ENCODE data around the gene SHCBP1. TPM values are rescaled to one million over a fixed set of nuclear protein-coding genes. Genes with fewer than 3 reads are reported as not detected.
"Not testable (repeated sequence)": the region's sequence is repeated elsewhere in the genome, so short reads cannot be mapped to it uniquely, and the experiment has no call there.

Gene SHCBP1
- total RNA-seq, 1 experiment from 2014 or later: 25.8 TPM

GRCh38 chr16:46554435-46554834 is 66.7 kb downstream of the SHCBP1 start:
- H3K36me3 ChIP-seq (ENCODE audit: low read depth, low read length); H3K79me2 ChIP-seq (ENCODE audit: low read length); BruUV-seq (replicated peaks); H3K27ac ChIP-seq (ENCODE audit: low read length); H3K9me3 ChIP-seq (ENCODE audit: low read length); POLR2A ChIA-PET (ENCODE audit: unreplicated experiment); H3K27me3 ChIP-seq (ENCODE audit: low read length); CTCF ChIA-PET; H3K4me3 ChIP-seq (ENCODE audit: low read length); H3K9ac ChIP-seq (ENCODE audit: low read length); H4K20me1 ChIP-seq (ENCODE audit: low read length); H3F3A ChIP-seq (ENCODE audit: low read length, unreplicated experiment); H3K9me2 ChIP-seq (replicated peaks; ENCODE audit: low read length); H3K4me1 ChIP-seq (ENCODE audit: insufficient read depth, low read length): not testable (repeated sequence)
- 0 out of 2 replicates have a peak overlapping the region, but pooled peaks have one; percentile 34 for H2AFZ ChIP-seq (ENCODE audit: low read length)
- peak; percentile 64 for TF ChIP-seq CTCF (conservative IDR thresholded peaks at IDR 0.05; ENCODE audit: low read depth, low read length)
- ATAC-seq (peak; percentile 56; the same call in 1 of the 2 replicates), DNase-seq (peak; percentile 68)
- intact Hi-C loops (cut with micrococcal nuclease): loop anchor here (1.0 kb wide), 1 partner anchor 53 kb away; no protein-coding TSS in a partner anchor
- H3K4me2 ChIP-seq (ENCODE audit: low read length): peak overlapping the region; percentile 31; the same call in 1 of the 2 replicates

DNA sequence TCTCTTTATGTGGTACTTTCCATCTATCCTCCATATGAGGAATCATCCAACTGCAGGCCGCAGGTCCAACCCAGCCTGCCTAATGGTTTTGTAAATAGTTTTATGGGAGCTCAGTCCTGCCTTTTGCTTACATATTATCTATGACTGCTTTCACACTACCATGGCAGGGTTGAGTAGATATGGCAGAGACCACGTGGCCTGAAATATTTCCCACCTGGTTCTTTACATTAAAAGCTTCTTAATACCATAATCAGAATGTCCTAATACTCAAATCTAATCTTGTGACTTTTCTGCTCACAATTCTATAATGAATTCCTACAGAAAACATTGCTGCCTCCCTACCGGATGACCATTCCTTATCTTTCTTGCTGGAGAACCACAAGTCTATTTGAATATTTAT is 71.7 kb downstream of the SHCBP1 start:
- no peak for DNase-seq
- CTCF ChIA-PET: no interaction called here
- TF ChIP-seq CTCF (conservative IDR thresholded peaks at IDR 0.05; ENCODE audit: low read depth, low read length): no peak
- TF ChIP-seq EZH2phosphoT487 (IDR thresholded peaks at IDR 0.05; ENCODE audit: borderline replicate concordance, low read length): no peak
- no peak for TF ChIP-seq EZH2 (IDR thresholded peaks at IDR 0.05; ENCODE audit: low read length, unreplicated experiment)
- Histone ChIP-seq H3K9me3 (ENCODE audit: low read length) (no peaks in the 10 kb centered on the region), H3K9ac (ENCODE audit: low read length) (no peak overlapping the region), H3K36me3 (ENCODE audit: low read depth, low read length) (no peaks in the 10 kb centered on the region), H2AFZ (ENCODE audit: low read length) (no peak overlapping the region), H3K9me2 (replicated peaks; ENCODE audit: low read length) (no peaks in the 10 kb centered on the region), H3K4me2 (ENCODE audit: low read length) (no peak overlapping the region), H3K4me1 (ENCODE audit: insufficient read depth, low read length) (no peaks in the 10 kb centered on the region), H3K79me2 (ENCODE audit: low read length) (no peaks in the 10 kb centered on the region), H3K27ac (ENCODE audit: low read length) (no peak overlapping the region), H3F3A (ENCODE audit: low read length, unreplicated experiment) (no peaks in the 10 kb centered on the region), H3K4me3 (ENCODE audit: low read length) (no peak overlapping the region), H4K20me1 (ENCODE audit: low read length) (no peaks in the 10 kb centered on the region), H3K27me3 (ENCODE audit: low read length) (peaks cover 8% of the 10 kb centered on the region)
- ATAC-seq: no peak
- POLR2A ChIA-PET (ENCODE audit: unreplicated experiment): no interaction called here
- no TSS peak for BruUV-seq (replicated peaks)
- intact Hi-C loops (cut with micrococcal nuclease): no loop called here

Other genes with a start within 250 kb of the SHCBP1 start
- gene VPS35, start 67.8 kb upstream of the SHCBP1 start, total RNA-seq (2014; rRNA removed): 35.9 and 39.3 TPM in 2 replicates
- 27.7 and 29.9 TPM in 2 replicates for gene ORC6, start 68.3 kb upstream of the SHCBP1 start, total RNA-seq (2014; rRNA removed)
- gene MYLK3, start 127.0 kb upstream of the SHCBP1 start, total RNA-seq (2014; rRNA removed): under 0.01 TPM in 1 of 2 replicates, not detected in the other
- gene C16orf87, start 209.8 kb upstream of the SHCBP1 start, total RNA-seq (2014; rRNA removed): 4.0 and 5.1 TPM in 2 replicates

Measured in PC-3 (cell line).